ENCODE data around the gene KIF2B. TPM values are rescaled to one million over a fixed set of nuclear protein-coding genes. Genes with fewer than 3 reads are reported as not detected.

The KIF2B gene
- not detected for total RNA-seq

GRCh38 chr17:53822764-53823163, at the start of gene KIF2B:
Gene KIF2B (plus strand): TSS chr17:53822927. CDS start chr17:53823034, 107 bp downstream.
- H3K4me1 Mint-ChIP-seq (ENCODE audit: low read depth) = no peaks in the 10 kb centered on the region
- H3K36me3 Mint-ChIP-seq (ENCODE audit: low read depth) = no peaks in the 10 kb centered on the region
- DNase-seq = no peak
- no peak for TF ChIP-seq CTCF (IDR thresholded peaks at IDR 0.05)
- H3K9me3 Mint-ChIP-seq = peaks cover 5% of the 10 kb centered on the region
- H3K4me3 Mint-ChIP-seq = no peak within 1 kb of the TSS
- ChIA-PET POLR2A (no interaction called here), CTCF (no interaction called here)
- no peak within 1 kb of the TSS for H3K27ac Mint-ChIP-seq
- ATAC-seq = no peak
- intact Hi-C loops (cut with micrococcal nuclease) = no loop called here
- no peaks in the 10 kb centered on the region for H3K27me3 Mint-ChIP-seq

GRCh38 chr17:53780320-53780719, 42.4 kb upstream of the KIF2B start:
- ChIA-PET POLR2A (no interaction called here), CTCF (no interaction called here)
- TF ChIP-seq CTCF (IDR thresholded peaks at IDR 0.05) = no peak
- DNase-seq (no peak), ATAC-seq (no peak)
- Mint-ChIP-seq H3K9me3 (peaks cover 9% of the 10 kb centered on the region), H3K4me1 (ENCODE audit: low read depth) (no peaks in the 10 kb centered on the region), H3K27ac (no peak overlapping the region), H3K36me3 (ENCODE audit: low read depth) (no peaks in the 10 kb centered on the region), H3K27me3 (no peaks in the 10 kb centered on the region), H3K4me3 (no peak overlapping the region)
- intact Hi-C loops (cut with micrococcal nuclease) = no loop called here

GRCh38 chr17:53791551-53791950, 31.2 kb upstream of the KIF2B start:
- no peak for TF ChIP-seq CTCF (IDR thresholded peaks at IDR 0.05)
- no peak overlapping the region for H3K4me3 Mint-ChIP-seq
- intact Hi-C loops (cut with micrococcal nuclease) = no loop called here
- no peak overlapping the region for H3K27ac Mint-ChIP-seq
- ATAC-seq (no peak), DNase-seq (no peak)
- POLR2A ChIA-PET = no interaction called here
- no peaks in the 10 kb centered on the region for H3K4me1 Mint-ChIP-seq (ENCODE audit: low read depth)
- no peaks in the 10 kb centered on the region for H3K27me3 Mint-ChIP-seq
- H3K36me3 Mint-ChIP-seq (ENCODE audit: low read depth) = no peaks in the 10 kb centered on the region
- H3K9me3 Mint-ChIP-seq = peaks cover 2% of the 10 kb centered on the region
- CTCF ChIA-PET = no interaction called here

GRCh38 chr17:53792451-53792850, 30.3 kb upstream of the KIF2B start:
- no peak for TF ChIP-seq CTCF (IDR thresholded peaks at IDR 0.05)
- intact Hi-C loops (cut with micrococcal nuclease) = no loop called here
- H3K4me3 Mint-ChIP-seq = no peak overlapping the region

GRCh38 chr17:53792997-53793396, 29.7 kb upstream of the KIF2B start:
- CTCF ChIA-PET = no interaction called here
- intact Hi-C loops (cut with micrococcal nuclease) = no loop called here
- no peak for TF ChIP-seq CTCF (IDR thresholded peaks at IDR 0.05)
- Mint-ChIP-seq H3K4me1 (ENCODE audit: low read depth) (no peaks in the 10 kb centered on the region), H3K27ac (no peak overlapping the region), H3K4me3 (no peak overlapping the region), H3K36me3 (ENCODE audit: low read depth) (no peaks in the 10 kb centered on the region), H3K27me3 (no peaks in the 10 kb centered on the region), H3K9me3 (peaks cover 2% of the 10 kb centered on the region)
- POLR2A ChIA-PET = no interaction called here
- DNase-seq (no peak), ATAC-seq (no peak)

More at GRCh38 chr17:53792451-53792850, 30.3 kb upstream of the KIF2B start:
- ChIA-PET CTCF (no interaction called here), POLR2A (no interaction called here)
- no peaks in the 10 kb centered on the region for H3K27me3 Mint-ChIP-seq
- DNase-seq = no peak
- ATAC-seq = no peak
- H3K36me3 Mint-ChIP-seq (ENCODE audit: low read depth) = no peaks in the 10 kb centered on the region
- H3K9me3 Mint-ChIP-seq = peaks cover 2% of the 10 kb centered on the region
- H3K27ac Mint-ChIP-seq = no peak overlapping the region
- no peaks in the 10 kb centered on the region for H3K4me1 Mint-ChIP-seq (ENCODE audit: low read depth)
